GM19043 (cell line): ENCODE measurements around the gene ARID3B.
"Not testable (repeated sequence)": the region's sequence is repeated elsewhere in the genome, so short reads cannot be mapped to it uniquely, and the experiment has no call there.

Experiments used
- ATAC-seq: cut with Tn5 transposase; IDR thresholded peaks from one replicate; pipeline ENCODE4 v1.9.1; 2021; ENCODE audit warnings: low read depth; ENCODE audit not compliant: unreplicated experiment

The ARID3B gene

DNA sequence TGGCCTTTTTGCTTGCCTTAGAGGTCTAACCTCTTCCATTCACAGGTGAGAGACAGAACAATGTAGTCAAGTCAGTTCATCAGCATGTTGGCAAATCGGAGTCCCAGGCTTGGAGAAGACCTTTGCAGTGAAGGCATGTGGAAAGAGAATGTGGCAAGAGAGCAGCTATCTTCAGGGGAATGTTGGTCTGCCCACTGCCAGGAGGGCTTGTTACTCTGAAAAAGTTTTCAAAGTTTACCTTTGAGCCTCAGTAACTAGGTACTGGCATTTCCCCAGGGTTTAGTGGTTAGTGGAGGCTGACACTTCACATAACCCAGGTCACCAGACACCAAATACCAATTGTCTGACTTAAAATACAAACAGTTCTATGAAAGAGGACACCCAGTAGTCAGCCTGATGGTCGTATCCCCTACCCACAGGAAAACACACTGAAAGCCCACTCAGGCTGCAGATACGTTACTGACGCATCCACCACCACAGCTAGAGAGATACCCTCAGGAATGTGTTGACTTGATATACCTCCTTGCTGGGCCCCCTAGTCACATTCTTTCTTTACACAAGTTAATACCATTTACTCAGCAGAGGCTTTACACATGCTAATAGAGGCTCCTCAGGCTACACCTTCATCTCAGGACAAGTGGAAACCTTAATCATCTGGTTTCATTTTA is 9.7 kb upstream of the ARID3B start:
- no peak for ATAC-seq

DNA sequence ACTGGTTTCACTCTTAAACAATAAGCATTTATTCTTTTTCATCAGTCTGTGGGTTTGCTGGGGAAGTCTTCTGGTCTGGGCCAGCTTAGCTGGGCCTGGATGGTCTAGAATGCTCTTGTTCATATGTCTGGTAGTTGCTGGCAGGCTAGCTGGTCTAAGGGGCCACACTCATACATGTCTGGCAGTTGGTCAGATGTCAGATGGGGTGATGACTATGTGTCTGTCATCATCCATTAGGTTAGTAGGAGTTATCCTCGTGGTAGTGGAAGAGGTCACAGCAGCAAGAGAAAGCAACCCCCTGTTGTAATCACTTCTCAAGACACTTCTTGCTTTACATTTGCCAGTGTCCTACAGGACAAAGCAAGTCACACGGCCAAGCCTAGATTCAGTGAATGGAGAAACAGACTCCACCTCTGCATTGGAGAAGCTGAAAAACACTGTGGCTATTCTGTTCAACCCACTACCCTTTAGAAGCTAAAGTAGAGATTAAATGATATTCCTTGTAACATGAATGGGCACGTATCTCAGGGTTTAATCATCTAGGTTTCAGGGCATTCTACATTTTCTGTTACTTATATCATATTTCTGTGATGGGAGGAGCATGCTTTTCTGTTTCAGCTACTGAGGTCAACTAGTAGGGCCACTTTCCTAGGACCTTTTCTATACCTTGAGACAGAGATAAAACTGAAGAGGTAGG is 5.5 kb upstream of the ARID3B start:
- no peak for ATAC-seq

DNA sequence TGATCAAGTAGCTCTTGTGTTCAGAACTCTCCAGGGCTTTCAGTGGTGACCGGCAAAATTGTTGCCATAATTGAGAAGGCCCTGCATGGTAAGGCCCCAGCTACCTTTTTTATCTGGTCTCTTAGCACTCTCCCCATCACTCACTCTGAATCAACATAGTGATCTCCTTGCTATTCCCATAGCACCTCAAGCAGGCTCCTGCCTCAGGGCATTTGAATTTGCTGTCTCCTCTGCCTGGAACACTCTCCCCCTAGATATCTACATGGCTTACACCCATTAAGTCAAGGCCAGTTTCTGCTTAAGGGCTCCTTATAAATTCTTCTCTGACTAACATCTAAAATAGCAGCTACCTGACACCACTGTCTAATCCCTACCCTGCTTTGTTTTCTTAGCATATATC is 3.3 kb upstream of the ARID3B start:
- ATAC-seq: no peak

DNA sequence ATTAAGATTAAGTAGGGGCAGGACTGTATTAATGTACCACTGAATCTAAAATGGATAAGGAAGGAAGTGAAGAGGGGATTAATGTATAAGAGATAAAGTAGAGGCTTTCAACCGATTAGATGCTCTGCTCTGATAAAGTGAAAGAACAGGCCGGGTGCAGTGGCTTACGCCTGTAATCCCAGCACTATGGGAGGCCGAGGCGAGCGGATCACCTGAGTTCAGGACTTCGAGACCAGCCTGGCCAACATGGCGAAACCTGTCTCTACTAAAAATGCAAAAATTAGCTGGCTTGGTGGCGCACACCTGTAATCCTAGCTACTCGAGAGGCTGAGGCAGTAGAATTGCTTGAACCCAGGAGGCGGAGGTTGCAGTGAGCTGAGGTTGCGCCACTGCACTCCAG is 1.5 kb upstream of the ARID3B start:
- not testable (repeated sequence) for ATAC-seq

DNA sequence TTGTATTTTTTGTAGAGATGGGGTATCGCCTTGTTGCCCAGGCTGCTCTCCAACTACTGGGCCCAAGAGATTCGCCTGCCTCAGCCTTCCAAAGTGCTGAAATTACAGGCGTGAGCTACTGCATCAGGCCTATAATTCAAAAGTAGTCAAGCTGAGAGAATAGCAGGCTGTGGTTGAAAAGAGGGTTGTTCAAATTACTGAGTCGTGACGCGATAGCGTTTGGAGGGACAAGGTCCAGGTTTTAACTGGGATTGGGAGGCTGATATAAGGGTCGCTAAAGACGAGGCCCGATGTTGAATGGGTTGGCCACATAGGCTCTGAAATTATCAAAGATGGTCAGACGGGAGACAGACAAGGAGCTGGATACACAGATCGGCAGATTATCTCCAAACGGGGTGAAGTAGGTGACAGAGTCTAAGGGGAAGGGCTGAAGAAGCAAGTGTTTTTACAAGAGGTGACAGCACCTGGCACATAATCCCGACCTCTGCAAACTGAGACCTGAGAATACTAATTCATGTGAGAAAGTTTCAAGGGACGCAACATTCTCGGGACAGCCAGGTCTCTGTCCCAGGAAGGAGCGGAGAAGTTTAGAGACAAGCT is 759 bp upstream of the ARID3B start:
- ATAC-seq: peak; percentile 3

DNA sequence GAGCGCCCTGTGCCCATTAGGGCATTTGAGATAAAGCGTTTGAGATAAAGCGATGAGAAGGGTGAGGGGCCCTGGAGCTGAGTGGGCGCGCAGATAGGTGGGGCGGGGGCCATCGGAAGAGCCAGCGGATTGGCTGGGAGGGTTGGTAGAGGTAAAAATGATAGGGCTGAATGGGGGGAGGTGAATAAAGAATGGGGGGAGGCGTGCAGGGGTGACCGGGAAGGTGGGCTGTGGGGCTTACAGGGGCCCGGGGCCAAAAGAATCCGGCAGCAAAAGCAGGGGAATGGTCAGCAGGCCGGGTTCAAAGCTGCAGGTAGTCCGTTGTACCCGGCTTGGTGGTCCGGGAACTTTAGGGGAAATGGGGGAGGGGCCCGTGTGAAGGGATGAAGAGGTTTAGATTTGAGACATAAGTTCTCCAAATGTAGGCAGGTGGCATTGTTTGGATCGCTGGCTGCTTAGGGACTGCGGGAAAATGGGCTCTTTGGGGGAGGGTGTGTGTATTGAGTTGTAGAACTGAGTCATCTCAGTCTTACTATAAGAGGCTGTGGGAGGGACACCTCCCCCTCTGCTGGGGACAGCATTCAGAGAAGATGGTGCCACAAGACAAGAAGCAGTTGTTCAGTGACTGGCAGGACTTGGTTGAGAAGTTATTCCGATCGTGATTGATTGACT is 610 bp downstream of the ARID3B start:
- ATAC-seq: peak; percentile 31

DNA sequence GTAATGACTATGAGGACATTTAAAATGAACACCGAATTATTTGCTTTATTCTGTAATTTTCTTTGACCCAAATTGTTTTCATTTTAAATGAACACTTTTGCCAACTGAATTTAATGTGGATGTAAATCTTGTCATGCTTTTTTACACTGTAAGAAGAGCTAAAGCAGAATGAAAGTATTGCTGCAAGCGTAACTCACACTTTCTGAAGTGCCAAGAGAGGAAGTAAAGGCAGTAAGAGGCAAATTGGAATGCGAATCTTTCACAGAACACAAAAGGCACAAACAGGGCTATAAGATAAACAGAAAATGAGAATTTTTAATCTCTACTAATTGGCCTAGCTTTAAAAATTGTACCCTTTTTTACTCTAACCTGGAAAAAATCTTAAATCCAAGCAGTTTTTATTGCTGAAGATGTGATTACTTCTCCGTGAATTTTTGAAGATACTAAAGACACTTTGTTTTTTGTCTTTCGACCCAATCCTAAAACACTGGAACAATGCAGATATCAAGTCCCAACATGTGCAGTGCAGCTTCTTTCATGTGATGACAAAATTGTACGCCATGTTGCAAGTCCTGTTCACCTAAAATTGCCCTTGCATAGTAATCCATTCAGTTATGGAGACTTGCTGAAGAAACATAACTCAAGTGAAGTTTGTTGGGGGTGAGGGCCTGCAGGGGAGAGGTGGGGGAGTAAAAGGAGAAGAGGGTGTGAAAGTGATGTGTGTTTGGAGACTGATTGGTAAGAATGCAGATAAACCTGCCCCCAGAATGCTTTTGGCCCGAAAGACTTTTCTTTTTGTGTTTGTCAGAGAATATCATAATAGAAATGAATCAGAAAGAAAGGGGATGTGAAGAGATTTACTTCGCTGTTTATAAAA is 1.4 kb downstream of the ARID3B start:
- no peak for ATAC-seq

DNA sequence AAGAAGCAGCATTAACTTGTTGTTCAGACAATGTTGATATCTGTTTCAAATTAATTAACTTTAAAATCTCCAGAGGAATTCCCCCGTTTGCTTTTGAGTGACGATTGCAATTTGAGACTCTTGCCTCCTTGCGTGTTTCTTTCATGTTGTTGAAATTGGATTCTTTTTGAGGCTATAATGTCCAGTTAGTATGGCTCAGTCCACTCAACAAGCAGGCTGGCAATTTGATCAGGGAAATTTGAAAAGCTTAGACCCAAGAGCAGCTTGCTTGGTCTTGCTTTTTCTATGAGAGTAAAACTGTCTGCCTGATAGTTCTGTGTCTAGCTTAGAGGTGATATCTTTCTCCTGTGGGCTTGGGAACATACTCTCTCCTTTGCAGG is 2.0 kb downstream of the ARID3B start:
- no peak for ATAC-seq

DNA sequence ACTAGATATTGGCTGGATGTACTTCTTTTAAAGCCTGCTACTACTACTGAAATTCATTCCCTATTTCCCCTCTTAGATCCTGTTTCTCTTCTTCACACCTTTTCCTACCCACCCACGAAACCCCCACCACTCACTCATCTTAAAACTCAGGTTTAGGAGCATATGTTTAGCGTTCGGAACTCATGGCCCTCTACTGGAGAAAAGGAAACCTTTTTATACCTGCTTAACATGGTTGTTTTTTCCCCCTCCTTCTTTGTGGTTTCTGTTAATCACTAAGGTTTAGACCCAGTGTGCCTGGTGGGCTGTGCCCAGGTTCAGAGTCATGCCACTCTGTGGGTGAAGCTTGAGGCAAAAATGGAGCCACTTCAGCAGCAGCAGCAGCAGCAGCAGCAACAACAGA is 2.6 kb downstream of the ARID3B start:
- no peak for ATAC-seq

DNA sequence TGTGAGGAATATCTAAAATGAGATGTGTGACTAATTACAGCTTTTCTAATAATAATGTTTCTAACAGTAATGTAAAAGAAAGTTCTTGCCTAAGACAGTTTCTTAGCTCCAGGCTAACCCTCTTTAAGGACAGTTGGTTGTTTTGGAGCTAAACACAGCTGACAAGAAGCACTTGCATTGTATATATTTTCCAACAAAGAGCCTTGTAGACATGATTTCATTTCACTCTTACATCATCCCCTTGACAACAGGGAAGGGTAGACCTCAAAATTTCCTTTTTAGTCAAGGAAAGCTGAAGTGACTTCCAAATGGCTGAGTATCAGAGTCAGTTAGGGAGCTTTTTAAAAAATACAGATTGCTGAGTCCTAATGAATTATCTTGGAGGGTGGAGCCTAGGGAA is 4.1 kb downstream of the ARID3B start:
- no peak for ATAC-seq

DNA sequence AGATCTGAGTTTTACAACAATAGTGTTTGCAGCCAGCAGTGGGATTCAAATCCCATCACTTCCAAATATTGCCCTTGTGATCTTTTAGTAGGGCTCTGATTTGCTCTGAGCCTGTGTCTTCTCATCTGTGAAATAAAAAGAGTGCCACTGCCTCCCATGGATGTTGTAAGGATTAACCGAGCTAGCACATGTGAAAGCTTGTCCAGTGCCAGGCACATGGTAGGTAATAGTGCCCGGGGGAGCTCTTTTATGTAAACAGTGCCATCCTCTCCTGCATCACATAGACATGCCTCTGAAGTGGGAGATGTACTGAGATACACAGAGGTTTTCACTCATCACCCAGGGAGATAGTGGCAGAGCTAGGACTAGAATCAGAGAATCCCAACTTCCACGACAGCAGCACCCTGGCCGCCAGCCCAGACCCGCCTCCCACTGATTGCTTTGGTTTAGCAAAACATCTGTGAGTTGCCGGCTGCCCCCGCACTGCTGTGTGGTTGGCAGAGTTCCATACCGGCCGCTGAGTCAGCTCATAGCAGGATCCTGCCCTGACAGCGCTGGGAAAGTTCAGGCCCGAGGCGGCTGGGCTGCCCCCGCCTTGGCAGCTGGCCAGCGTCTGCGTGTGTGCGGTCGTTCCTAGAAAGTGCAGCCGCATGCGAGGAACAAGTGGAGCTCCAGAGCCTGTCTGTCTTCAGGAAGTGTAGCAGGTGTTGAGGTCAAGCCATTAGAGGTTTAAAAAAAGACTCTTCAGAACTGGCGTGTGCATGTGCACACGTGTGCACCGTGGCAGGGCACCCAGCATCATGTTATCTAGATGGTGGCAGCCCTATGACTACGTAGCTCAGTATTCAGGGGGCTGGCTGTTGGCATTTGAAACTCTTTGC is 5.0 kb downstream of the ARID3B start:
- peak; percentile 51 for ATAC-seq

DNA sequence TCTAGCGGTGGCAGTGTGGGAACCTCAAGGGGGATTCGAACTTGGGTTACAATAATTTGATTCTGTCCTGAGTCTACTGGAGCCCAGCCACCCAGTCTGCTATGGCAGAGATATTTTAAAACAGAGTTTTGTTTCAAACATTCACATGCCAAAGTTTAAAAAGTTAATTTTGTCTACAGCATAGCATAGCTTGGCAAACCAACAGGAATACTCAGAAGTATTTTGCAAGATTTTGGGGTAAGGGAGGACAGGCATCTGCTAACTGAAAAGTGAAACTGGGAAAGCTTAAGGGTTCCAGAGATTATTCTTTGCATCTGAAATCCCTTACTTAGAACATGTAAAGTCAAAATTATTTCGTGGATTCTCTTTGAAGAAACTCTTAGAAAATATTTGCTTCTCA is 6.6 kb downstream of the ARID3B start:
- ATAC-seq: no peak

DNA sequence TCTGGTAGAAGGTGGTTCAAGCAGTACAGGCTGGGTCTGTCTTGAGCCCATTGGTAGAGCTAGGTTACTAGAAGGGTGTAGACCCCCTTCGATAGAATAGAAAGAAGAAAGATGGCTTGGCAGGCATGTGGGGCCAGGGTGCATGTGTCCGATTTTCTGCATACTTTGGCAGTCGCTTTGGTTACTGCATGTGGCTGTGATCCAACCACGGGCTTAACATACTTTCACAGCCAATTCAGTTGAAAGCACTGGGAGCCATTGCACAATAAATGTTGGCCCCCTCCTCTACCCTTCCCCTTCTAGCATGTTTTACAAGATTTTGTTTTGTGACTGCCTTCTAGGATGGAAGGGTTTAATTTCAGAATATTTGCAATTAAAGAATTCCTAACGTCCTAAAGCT is 7.2 kb downstream of the ARID3B start:
- ATAC-seq: no peak

DNA sequence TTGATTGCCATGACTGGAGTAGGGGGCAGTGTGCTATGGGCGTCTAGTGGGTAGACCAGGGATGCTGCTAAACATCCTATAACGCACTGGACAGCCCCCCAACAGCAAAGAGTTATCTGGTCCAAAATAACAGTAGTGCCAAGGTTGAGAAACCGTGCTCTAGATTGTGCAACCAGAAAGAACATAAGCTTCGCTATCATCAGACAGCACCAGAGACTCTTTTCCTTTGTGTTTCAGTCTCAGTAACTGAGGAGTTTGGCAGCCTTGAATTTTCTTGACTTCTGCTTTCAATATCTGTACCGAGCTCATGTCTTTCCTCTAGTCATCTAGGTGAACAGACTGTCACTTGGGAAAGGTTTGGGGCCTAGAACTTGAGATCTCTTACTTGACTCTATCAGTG is 8.8 kb downstream of the ARID3B start:
- ATAC-seq: no peak

DNA sequence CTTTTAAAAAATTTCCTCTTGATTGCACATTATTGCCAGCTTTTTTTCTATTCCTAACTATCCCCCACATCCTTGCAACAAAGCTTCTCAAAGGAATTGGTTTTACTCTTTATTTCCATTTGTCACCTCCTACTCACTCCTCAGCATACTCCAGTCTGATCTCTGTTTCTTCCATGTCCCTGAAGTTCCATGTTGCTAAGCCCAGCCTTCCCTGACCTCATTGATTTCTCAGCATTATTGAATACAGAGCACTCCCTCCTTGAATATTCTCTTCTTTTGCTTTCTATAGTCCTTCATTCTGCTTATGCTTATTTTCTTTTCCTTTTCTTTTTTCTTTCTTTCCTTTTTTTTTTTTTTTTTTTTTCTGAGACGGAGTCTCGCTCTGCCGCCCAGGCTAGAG is 10.7 kb downstream of the ARID3B start:
- ATAC-seq: no peak

DNA sequence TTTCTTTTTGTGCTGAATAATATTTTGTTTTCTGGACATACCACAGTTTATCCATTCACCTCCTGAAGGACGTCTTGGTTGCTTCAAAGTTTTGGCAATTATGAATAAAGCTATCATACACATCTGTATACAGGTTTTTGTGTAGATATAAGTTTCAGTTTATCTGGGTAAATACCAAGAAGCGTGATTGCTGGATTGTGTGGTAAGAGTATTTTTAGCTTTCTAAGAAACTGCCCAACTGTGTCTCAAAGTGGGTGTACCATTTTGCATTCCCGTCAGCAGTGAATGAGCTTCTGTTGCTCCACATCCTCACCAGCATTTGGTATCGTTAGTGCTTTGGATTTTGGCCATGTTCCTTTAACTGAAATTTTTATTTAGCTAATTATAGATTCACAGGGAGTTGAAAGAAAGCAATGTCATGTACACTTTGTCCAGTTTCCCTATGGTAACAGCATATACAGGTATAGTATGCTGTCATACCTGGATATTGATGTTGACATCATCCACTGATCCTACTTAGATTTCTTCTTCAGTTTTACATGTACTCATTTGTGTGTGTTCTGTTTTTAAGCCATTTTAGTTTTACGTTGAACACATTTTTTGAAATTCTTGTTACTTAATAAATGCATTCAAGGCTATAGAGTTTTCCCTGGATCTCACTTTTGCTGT is 11.9 kb downstream of the ARID3B start:
- no peak for ATAC-seq

DNA sequence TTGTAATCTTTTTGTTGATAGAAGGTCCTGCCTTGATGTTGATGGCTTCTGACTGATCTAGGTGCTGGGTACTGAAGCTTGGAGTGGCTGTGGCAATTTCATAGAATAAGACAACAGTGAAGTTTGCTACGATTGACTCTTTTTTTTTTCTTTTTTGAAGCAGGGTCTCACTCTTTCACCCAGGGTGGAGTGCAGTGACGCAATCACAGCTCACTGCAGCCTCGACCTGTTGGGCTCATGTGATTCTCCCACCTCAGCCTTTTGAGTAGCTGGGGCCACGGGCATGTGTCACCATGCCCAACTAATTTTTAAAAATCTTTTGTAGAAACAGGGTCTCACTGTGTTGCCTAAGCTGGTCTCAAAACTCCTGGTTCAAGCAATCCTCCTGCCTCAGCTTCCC is 14.2 kb downstream of the ARID3B start:
- ATAC-seq: no peak

DNA sequence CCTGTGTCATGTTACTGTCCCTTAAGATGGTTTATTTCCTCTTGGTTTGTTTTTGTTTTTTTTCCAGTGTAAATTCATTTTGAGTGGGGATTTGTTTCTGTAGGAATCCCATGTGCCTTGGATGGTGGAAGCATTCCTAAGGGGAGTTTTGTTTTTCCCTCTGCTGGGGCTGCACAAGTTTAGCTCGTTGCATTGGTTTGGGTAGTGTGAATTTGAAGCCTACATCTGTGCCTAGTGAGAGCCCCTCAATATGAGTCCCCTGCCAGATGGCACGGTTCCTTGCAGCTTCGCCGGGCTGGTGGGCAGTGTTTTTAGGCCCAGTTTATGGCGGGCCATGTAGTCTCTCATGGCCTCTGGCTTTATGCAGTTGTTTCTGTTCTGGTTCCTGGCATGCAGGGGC is 17.7 kb downstream of the ARID3B start:
- ATAC-seq: no peak

DNA sequence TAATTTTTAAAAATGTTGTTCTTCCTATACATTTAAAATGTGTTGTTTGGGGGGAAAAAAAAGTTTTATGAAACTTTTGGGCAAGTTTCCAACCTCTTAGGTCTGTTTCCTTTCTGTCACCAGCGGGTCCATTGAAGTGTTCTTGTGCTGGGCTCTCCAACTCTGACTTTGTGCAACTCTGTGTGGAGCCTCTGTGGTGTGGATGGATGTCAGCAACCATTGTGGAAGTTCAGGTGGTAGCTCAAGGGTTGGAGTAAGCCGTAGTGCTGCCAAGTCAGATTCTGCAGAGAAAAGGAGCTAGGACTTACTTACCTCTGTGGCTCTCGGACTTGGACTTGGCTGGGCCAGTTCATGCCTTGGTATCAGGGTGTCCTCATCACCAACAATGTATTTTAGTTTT is 22.4 kb downstream of the ARID3B start:
- no peak for ATAC-seq
